Islet of Langerhans (tissue), 1 donor: ENCODE measurements around the gene STKLD1.

Experiments used
- FAIRE-seq: peaks from one replicate; lab custom pipeline; 2011; peaks lifted over from hg19 to GRCh38; lab: Jason Lieb, UNC

Gene STKLD1

GRCh38 chr9:133345596-133345995, 30.6 kb upstream of the STKLD1 start:
- no peak for FAIRE-seq

- no peak for FAIRE-seq
Measured at GRCh38 chr9:133346021-133346785, 30.0 kb upstream of the STKLD1 start.

- FAIRE-seq = no peak
Measured at GRCh38 chr9:133347515-133347984, 28.6 kb upstream of the STKLD1 start.

GRCh38 chr9:133347985-133348717, 28.0 kb upstream of the STKLD1 start, which contains the start of the genes MED22 and RPL7A:
TSS of gene MED22 (minus strand) at chr9:133348131. CDS start at chr9:133346662, 1,469 bp downstream.
TSS of gene RPL7A (plus strand) at chr9:133348218. CDS start at chr9:133348244, 26 bp downstream.
- no peak for FAIRE-seq

GRCh38 chr9:133348718-133349573, 27.2 kb upstream of the STKLD1 start:
- no peak for FAIRE-seq

- FAIRE-seq = no peak
Measured at GRCh38 chr9:133349965-133350616, 26.1 kb upstream of the STKLD1 start.

- FAIRE-seq = no peak
Measured at GRCh38 chr9:133351526-133351907, 24.6 kb upstream of the STKLD1 start.

- no peak for FAIRE-seq
Measured at GRCh38 chr9:133351908-133352634, 24.1 kb upstream of the STKLD1 start.

- FAIRE-seq = no peak
Measured at GRCh38 chr9:133352635-133353340, 23.4 kb upstream of the STKLD1 start.

- FAIRE-seq = no peak
Measured at GRCh38 chr9:133353548-133353947, 22.6 kb upstream of the STKLD1 start.

- FAIRE-seq = no peak
Measured at GRCh38 chr9:133354766-133355165, 21.4 kb upstream of the STKLD1 start.

- FAIRE-seq = no peak
Measured at GRCh38 chr9:133355881-133356357, 20.2 kb upstream of the STKLD1 start.

- FAIRE-seq = no peak
Measured at GRCh38 chr9:133356391-133357091, 19.6 kb upstream of the STKLD1 start, which contains the start of the genes SURF1 and SURF2. TSS of gene SURF1 (minus strand) at chr9:133356487. CDS start at chr9:133356453, 34 bp downstream. TSS of gene SURF2 (plus strand) at chr9:133356550. CDS start at chr9:133356593, 43 bp downstream.

- no peak for FAIRE-seq
Measured at GRCh38 chr9:133357656-133358055, 18.5 kb upstream of the STKLD1 start.

GRCh38 chr9:133359399-133360175, 16.6 kb upstream of the STKLD1 start:
- no peak for FAIRE-seq

GRCh38 chr9:133360400-133361393, 15.5 kb upstream of the STKLD1 start:
- FAIRE-seq = no peak

- FAIRE-seq = no peak
Measured at GRCh38 chr9:133361507-133362092, 14.6 kb upstream of the STKLD1 start.
